Gastrocnemius medialis (tissue), 4 donors: ENCODE data around the gene KLHL6.
"Not testable (repeated sequence)": the region's sequence is repeated elsewhere in the genome, so short reads cannot be mapped to it uniquely, and the experiment has no call there.

Experiments
- CTCF ChIP-seq, 5 experiments: fragments of 450-650 bp in 3 of 5; fragments of 200-600 bp in 2 of 5; sonication (generic) in 2 of 5; IDR thresholded peaks in 4 of 5; conservative IDR thresholded peaks in 1 of 5; 1 replicate in 4 of 5; 2 replicates in 1 of 5; pipeline ENCODE4 v1.5.1; 2016 to 2019; ENCODE audit warnings: antibody characterized with exemption in 5 of 5, mild to moderate bottlenecking in 3 of 5, moderate library complexity in 3 of 5
- POLR2A ChIP-seq, 2 donors: fragments of 450-650 bp; IDR thresholded peaks; one replicate each; pipeline ENCODE4 v1.6.1; 2017; ENCODE audit warnings: antibody characterized with exemption in 2 of 2, mild to moderate bottlenecking in 2 of 2, moderate library complexity in 2 of 2

GRCh38 chr3:183440521-183440920 lies 115.0 kb downstream of the KLHL6 start:
- not testable (repeated sequence) for TF ChIP-seq CTCF (IDR thresholded peaks at IDR 0.05 in 4 of 5, conservative IDR thresholded peaks at IDR 0.05 in 1 of 5); POLR2A (IDR thresholded peaks at IDR 0.05)
